IPS-18c (cell line): Measurements from ENCODE around the gene PTCD3.

Experiments
- H3K4me3 ChIP-seq: 2 replicates; pipeline ENCODE4 v1.7.0; 2013; ENCODE audit warnings: low read depth, mild to moderate bottlenecking, low read length, moderate library complexity; ENCODE audit not compliant: insufficient read depth
- H3K9me3 ChIP-seq: one replicate; pipeline ENCODE4 v1.6.1; 2013; ENCODE audit warnings: mild to moderate bottlenecking, low read length, moderate library complexity; ENCODE audit not compliant: control insufficient read depth, insufficient read depth

PTCD3 gene

DNA sequence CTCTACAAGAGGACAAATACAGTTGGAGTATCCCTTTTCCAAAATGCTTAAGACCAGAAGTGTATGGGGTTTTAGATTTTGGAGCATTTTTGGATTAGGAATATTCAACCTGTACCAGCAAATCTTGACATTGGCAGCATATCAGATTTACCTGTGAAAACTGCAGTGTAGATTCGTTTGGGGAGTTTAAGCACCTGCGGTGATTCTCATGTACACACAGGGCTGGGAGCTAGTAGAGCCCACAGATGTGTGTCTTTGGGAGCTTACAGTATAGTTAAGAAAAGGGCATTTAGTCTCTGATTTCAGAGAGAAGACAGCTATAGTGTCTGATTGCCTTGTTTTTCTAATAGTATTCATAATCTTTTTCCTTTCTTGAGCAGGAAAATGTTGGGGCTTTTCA lies 30.1 kb downstream of the PTCD3 start:
- H3K9me3 ChIP-seq, result no peaks in the 10 kb centered on the region

GRCh38 chr2:86138736-86139625 lies 32.9 kb downstream of the PTCD3 start:
- no peak overlapping the region for H3K4me3 ChIP-seq
- H3K9me3 ChIP-seq, result no peaks in the 10 kb centered on the region

More for the DNA sequence above, 30.1 kb downstream of the PTCD3 start:
- H3K4me3 ChIP-seq, result no peak overlapping the region

DNA sequence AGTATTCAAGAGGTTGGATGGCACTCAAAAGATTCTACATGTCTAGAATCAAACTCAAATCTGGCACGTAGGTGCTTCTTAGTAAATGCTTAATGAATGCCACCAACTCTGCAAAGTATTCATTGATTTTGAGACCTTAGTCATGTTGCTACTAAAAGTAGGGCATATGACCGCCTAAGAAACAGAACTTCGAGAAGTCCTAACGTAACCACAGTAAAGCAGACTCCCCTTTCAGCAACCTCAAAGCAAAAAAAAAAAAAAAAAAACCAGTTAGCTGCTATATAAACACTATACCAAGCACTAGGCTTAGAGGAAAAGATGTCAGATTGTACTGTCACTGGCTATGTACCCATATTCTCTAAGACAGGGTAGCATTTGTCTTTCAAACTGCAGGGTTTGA lies 33.9 kb downstream of the PTCD3 start:
- Histone ChIP-seq H3K9me3 (no peaks in the 10 kb centered on the region), H3K4me3 (no peak overlapping the region)

DNA sequence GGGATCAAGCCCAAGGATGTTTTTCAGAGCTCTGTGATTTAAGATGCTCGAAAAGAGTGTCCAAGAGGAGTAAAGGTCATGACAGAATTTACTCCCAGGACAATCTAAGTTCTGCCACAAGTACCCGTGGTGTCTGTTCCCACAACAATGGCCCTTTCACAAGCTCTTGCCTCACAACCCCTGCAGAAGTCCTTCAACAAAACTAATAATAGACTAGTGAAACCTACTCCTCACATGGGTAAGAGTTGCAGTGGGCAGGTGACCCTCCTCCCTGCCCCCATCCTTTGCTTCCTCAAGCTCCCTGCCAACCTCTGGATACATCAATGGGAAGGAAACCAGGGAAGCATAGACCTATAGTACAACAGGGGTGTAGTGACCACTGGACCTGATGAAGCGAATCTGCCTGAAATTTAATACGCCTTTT lies 34.9 kb downstream of the PTCD3 start:
- Histone ChIP-seq H3K4me3 (no peak overlapping the region), H3K9me3 (no peaks in the 10 kb centered on the region)

GRCh38 chr2:86142436-86143257 lies 36.6 kb downstream of the PTCD3 start:
- H3K4me3 ChIP-seq, result no peak overlapping the region

DNA sequence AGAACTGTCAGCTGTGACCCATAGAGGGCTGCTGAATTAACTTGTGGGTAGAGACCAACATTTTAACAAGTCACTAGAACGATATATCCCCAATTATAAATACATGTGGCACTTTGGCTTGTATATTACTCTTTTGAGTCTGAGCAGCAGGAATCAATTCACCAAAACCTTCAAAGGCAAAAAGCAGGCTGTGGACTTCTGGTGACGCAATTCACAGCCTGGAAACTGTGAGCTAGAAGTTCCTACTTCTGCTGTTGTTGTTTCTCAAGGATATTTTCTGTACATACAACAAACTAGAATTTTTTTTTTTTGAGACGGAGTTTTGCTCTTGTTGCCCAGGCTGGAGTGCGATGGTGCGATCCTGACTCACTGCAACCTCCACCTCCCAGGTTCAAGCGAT lies 37.3 kb downstream of the PTCD3 start:
- Histone ChIP-seq H3K9me3 (no peaks in the 10 kb centered on the region), H3K4me3 (no peak overlapping the region)

More at GRCh38 chr2:86142436-86143257, 36.6 kb downstream of the PTCD3 start:
- no peaks in the 10 kb centered on the region for H3K9me3 ChIP-seq

DNA sequence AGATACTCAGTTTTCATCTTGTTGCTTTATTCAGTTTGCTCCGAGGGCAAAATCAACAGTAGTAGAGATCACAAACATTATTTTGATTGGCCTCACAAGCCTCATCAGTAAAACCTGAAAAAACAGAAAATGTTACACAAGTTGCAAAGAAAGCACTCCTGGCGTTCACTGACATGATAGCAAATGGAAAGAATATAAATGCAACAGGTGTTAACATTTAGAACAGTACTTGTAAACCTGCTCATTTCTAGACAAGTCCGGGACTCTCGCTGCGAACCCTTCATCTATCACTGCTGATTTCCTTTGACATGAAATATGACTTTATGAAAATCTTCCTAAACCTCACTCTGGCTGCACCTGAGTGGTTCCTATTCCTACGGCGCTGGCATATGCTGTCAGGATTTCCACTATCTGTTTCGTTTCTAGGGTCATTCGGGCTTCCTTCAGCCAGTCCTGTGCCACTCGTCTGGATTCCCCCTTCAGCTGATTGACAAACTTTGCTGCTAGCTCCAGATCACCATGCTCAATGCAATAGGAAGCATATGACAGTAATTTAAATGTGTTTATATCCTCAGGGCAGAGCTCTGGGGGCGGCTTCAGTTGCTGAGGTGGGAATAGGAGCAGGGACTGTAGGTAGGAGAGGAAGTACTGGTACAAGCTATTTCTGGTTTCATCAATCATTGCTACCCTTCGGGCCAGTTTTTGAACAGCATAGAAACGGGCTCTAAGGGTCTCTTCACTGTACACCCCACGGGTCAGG lies 38.1 kb downstream of the PTCD3 start:
- Histone ChIP-seq H3K9me3 (no peaks in the 10 kb centered on the region), H3K4me3 (no peak overlapping the region)

- Histone ChIP-seq H3K4me3 (no peak overlapping the region), H3K9me3 (no peaks in the 10 kb centered on the region)
These were observed 41.8 kb downstream of the PTCD3 start for GRCh38 chr2:86147793-86148192.

- Histone ChIP-seq H3K4me3 (no peak overlapping the region), H3K9me3 (no peaks in the 10 kb centered on the region)
These were observed 44.5 kb downstream of the PTCD3 start for GRCh38 chr2:86150502-86150901.

DNA sequence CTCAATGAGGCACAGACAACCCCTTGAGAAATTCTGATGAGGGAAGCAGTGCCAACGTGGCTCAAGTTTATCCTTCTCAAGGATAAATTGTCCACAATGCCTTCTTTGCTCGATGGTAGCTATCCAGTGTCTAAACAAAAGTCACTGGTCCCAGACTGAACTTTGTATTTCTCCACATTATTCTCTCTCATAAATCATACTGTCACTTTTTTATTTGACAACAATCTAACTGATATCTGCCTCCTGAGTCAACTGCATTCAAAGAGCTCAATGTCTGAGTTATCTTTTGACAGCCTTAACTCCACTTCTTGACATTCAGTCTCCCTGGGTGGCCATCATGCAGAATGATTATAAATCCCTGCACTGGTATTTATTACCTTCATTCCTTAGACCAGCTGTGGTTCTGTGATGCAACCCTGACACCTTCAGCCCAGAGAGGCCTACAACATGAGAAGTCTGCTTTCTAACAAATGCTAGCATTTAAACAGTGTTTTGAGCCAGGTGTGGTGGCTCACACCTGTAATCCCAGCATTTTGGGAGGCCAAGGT lies 51.0 kb downstream of the PTCD3 start:
- no peaks in the 10 kb centered on the region for H3K9me3 ChIP-seq

DNA sequence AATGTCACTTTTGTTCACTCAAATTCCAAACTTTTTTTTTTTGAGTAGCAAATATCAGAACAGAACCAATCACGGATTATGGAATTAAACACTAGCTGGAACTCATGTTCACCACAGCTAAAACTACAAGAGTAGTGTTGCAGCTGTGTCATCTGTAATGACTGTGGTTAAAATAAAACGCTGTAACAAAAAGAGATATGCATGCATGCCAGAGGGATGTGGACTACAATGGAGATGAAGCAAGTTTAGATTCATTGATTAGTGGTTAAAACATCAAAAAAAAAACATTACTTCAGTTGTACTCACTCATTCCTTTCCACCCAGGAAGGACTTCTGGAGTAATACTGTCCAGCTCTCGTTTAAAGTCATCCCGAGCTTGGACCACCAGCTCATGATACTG lies 52.3 kb downstream of the PTCD3 start:
- Histone ChIP-seq H3K9me3 (no peaks in the 10 kb centered on the region), H3K4me3 (no peak overlapping the region)

More for the DNA sequence above, 51.0 kb downstream of the PTCD3 start:
- no peak overlapping the region for H3K4me3 ChIP-seq

DNA sequence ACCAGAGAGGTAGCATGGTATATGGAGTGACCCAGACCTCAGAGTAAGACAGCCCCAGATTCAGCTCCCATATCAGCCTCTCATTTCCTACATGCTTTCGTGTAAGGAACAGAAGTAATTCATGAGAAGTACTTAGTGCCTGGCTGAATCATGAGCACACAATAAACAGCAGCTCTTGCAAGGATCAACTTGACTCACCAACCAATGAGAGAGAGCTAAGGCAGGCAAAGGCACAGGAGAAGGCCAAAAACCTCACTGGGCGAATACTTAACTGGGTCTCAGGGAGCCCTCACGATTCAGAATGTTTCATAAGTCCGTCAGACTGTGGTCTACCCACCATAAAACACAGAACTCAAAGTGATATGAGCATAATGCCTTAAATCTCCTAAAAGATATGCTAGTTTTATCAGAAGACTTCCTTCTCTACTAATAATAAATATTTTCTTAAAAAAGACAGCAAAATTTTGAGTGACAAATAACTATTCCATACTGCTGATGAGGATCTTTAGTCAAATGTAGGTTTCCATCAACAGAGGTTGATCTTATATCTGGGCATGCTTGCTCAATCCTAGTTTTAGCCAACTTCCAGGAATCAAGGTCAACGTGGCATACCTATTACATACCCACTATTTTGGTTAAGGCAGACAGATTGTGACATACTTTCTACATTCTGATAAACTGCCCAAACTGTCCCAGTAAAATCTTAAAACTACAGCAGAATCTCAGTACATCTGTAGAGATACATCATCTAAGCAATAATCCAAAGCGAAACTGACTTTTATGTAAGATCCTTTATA lies 54.3 kb downstream of the PTCD3 start:
- H3K4me3 ChIP-seq, result no peak overlapping the region
- H3K9me3 ChIP-seq, result no peaks in the 10 kb centered on the region

DNA sequence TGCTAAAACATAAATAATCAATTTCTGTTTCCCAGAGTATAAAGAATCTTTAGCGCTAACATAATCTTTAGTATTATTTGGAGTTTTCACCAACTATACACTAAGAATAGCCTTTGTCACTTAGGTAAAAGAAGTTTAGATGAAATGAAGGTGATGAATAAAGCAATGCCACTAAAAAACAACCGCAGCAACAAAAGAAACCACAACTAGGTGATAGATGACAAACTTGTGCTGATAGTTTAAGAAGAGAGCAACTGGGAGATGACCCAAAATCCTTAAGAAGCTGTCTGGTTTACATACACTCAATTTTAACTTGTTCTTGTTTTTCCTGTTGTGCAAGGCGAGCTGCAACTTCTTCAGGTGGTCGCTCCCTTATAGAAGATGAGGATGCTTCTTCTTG lies 64.4 kb downstream of the PTCD3 start:
- H3K4me3 ChIP-seq, result no peak overlapping the region
- H3K9me3 ChIP-seq, result no peaks in the 10 kb centered on the region

- no peaks in the 10 kb centered on the region for H3K9me3 ChIP-seq
- no peak overlapping the region for H3K4me3 ChIP-seq
These were observed 65.3 kb downstream of the PTCD3 start for GRCh38 chr2:86171295-86171694.

- Histone ChIP-seq H3K4me3 (no peak overlapping the region), H3K9me3 (no peaks in the 10 kb centered on the region)
These were observed 66.6 kb downstream of the PTCD3 start for GRCh38 chr2:86172610-86173009.

DNA sequence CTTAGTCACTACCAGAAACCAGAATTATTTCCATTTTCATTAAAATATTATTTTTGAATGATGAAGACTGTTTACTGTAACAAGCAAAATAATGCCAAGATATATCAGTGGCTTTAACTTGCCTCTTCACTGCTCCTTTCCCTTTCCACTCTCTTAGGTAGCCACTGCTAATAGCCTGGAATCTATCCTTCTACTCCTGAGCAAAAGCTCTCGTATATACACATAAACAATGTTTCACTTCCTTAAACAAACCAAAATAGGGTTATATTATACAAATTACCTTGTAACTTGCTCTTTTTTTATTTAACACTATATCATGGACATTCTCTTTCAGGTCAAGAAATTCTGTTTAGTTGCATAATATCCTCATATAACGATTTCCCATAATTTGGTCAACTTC lies 68.4 kb downstream of the PTCD3 start:
- Histone ChIP-seq H3K4me3 (no peak overlapping the region), H3K9me3 (no peaks in the 10 kb centered on the region)
